Suppressor macrophage treated with lipopolysaccharide for 1 hour (primary cell): ENCODE data around the gene EGFL7.

ENCODE experiments used
- DNase-seq, 3 donors: peaks; one replicate each; pipeline ENCODE4 v3.0.0-alpha.2; 2020 to 2022

The EGFL7 gene

DNA sequence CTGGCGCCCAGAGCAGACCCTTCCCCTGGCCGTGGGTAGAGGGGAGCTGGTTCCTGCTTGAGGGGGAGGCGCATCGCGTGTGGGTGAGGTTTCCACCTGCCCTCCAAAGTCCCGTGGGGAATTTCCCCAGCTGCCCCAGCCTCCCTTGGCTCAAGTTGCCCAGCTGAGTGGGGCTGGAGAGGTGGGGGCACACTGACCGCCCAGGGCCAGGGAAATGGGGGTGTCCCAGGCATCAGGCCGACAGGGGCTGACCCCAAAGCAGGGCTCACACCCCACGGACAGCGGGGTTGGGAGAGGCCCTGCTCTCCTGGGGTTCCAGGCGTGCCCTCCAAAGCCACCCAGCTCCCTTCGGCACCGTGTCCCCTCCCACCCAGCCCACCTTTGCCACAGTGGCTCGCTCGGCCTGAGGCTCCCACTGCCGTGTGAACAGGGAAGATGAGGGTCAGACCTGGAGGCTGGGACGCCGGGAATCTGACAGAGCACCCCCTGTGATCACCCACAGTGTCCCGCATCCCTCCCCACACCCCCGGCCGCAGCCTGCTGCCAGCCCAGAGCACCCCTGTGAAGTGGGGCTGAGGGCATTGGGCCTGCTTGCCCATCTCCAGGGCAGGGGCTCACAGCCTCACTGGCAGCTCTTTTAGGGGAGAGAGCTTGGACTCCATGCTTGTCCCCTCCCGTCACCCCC lies 933 bp upstream of the EGFL7 start:
- DNase-seq = no peak

DNA sequence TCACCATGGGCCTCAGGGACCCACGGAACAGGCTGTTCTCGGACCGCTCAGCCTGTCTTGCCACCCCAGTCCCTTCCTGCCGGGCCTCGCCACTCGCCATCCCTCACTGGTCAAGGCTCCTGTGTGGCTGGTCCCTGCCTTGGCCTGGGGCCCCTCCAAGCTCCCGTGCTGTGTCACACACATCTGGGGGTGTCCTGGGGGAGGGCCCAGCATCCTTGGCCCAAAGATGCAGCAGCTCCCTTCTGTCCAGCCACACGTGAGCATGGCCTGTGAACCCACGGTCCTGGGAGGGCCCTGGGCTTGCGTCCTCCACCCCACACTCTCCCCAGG lies 425 bp upstream of the EGFL7 start:
- no peak for DNase-seq

DNA sequence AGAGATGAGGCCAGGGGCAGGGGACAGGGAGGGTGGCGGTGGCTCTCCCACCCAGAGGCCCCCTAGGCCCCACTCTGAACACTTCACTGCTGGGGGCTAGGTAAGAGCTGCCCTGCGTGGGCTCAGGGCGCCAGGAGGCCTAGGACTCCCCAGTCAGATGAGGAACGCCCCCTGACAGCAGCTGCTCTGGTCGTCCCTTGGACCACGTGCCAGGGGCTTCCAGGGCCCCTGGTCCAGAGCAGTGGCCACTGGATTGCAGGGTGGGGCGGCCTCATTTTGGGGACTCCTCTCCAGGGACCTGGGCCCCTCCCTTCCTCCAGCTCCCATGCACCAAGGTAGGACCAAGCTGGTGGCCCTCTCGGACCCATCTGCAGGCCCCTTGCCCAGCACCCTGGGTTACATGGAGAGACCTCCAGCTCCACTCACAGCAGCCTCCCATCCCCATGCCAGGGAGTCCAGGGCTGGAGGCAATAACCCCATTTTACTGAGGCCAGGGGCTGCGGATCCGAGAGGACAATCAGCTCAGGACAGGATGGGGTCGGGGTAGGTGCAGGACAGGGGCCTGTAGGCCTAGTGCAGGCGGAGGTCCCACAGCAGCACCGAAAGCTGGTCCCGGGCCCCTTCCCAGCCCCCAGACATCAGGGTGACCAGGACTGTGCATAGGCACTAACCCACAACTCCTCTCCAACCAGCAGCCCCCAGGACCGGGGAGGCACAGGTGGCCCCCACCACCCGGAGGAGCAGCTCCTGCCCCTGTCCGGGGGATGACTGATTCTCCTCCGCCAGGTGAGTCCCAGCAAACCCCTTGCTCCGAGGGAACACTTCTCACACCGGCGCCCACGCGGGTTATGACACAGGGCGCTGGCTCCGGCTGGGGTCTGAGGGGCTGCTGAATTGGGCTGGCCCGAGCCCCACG lies 1.5 kb downstream of the EGFL7 start:
- DNase-seq = no peak

DNA sequence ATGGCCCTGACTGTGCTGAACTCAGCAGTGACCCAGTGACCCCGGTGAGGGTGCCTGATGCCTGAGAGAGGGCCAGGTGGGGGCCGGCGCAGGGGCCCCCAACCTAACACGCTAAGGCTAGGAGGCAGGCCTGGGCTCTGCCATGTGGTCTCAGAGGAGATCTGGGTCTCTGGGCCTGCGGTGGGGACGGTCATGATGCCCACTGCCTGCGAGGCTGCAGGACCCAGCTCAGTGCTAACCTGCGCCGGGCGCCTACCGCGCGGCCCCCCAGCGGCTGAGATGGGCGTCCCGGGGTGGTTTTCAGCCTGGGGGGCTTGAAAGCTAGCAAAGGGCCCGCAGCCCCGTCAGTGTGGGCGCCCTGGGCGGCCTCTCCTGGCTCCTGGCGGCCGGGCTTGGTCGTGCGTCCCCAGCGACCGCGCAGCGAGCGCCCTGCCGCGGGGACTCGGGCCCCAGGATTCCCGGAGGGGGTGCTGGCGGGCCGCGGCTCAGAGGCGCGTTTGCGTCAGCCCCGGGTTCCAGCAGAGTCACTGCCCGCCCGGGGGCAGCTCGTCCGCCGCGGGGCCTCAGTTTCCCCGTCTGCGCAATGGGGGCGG lies 2.5 kb downstream of the EGFL7 start:
- peak; percentile 48 to 81 (median 64) for DNase-seq

DNA sequence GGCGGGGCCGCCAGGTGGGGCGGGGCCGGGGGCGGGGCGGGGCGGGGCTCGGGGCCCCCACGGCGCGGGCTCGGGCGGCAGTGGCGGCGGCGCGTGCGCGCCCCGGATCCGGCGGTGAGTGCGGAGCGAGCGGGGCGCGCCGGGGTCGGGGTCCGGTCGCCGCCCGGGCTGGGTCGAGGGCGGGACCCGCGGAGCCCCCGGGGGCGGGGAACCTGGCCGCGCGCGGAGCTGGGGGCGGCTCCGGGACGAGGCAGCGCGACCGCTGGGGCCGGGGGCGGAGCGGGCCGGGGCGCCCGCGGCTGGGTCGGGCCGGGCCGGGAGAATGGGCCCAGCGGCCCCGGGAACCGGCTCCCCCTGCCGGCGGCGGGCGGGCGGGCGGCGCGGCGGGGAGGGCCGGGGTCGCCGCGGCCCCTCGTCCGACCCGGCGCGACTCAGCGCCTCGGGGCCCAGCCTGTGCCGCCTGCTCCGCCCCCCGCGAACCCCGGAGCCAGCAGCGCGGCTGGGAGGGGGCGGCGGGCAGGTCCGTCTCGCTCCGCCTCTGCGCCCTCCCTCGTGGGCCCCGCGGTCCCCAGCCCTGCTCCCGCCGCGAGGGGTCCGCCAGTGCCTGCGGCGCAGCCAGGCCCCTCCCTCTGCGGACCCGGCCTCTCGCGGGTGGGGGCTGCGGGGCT lies 3.1 kb downstream of the EGFL7 start:
- DNase-seq = peak in 2 of 3 donors; percentile 27 to 64

DNA sequence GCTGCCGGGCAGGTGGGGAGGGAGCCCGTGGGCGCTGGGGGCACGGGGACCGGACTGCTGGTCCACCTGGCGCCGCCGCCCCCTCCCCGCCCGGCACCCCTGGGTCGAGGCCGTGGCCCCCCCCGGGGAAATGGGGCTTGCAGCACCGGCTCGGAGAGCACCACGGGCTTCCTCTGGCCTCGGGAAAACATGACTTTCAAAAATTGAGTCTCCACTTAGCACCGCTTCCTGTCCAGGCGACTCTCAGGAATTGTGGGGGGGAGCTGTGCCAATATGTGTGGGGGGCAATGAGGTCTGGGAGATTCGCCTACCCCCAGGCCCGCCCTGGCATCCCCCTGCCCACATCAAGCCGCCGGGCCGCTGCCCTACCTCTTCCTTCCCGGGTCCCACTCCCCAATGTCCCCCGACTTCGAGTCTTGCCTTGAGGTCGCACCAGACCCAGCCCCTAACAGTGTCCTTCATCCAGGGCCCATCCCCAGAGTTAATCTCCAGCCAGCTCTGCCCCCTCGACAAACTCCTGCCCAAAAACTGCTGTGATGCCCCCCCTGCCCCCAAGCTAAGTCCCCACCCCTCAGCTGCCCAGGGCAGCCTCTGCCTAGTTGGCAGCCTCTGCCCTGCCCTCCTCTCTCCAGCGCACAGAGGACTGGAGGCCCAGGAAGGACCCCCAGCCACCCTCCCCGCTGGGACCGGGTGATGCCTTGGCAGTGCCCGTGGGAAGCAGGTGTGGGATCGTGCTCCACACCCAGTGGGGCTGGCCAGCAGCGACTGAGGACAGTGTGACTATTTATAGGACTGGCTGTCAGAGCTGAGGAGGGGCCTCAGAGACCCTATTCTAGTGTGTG lies 3.9 kb downstream of the EGFL7 start:
- no peak for DNase-seq

DNA sequence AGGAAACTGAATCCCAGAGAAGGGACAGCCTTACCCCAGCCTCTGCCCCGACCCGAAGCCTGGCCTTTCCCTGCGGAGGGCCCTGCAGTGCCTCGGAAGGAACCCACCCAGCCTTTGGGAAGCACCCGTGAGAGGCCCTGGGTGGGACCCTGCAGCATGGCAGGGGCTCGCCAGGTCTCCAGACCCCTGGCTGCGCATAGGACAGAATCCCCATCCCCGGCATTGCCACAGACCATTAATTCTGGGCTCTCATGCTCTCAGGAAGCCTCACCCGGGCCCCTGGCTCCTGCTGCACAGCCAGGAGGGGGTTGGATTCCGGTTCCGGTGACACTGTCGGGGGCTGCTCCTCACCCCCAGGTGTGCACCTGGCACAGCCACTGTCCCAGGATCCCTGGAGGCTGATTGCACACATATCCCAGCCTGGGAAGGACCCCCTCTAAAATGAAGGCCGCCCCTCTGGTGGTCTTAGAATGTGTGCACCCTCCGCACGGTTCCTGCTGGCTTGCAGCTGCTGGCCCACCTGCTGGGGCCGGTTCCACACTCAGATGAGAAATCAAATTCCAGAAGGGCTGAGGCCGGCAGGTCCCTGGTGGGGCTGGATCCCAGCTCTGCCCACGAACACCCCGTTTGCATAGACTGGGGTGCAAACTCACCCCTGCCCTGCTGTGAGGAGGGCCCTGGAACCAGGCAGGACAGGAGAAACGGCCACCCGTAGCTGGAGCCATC lies 4.7 kb downstream of the EGFL7 start:
- no peak for DNase-seq

DNA sequence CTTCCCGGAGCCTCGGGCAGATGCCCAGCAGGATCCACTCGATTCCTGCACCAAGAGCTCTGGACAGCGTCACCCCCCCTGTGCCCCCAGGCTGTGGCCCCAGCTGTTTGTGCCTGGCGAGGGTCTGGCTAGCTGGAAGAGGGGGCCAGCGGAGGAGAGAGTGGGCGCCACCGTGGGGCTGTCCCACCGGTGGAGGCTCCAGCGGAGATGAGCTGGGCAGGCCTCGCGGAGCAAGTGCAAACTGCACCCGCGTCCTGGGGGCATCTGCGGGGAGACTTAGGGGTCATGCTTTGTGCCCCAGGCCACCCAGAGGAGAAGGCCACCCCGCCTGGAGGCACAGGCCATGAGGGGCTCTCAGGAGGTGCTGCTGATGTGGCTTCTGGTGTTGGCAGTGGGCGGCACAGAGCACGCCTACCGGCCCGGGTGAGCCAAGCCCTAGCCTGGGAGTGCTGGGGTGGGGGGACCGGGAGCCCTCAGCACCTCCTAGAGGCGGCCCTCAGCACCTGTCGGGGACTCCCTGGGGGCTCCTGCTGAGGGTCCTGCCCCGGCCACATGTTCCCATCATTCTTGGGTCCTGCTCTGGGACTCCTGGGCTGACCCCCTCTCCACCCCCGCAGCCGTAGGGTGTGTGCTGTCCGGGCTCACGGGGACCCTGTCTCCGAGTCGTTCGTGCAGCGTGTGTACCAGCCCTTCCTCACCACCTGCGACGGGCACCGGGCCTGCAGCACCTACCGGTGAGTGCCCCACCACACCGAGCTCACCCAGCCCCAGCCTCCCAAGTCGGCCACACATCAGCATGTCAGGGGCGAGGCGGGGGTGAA lies 5.4 kb downstream of the EGFL7 start:
- DNase-seq = no peak

DNA sequence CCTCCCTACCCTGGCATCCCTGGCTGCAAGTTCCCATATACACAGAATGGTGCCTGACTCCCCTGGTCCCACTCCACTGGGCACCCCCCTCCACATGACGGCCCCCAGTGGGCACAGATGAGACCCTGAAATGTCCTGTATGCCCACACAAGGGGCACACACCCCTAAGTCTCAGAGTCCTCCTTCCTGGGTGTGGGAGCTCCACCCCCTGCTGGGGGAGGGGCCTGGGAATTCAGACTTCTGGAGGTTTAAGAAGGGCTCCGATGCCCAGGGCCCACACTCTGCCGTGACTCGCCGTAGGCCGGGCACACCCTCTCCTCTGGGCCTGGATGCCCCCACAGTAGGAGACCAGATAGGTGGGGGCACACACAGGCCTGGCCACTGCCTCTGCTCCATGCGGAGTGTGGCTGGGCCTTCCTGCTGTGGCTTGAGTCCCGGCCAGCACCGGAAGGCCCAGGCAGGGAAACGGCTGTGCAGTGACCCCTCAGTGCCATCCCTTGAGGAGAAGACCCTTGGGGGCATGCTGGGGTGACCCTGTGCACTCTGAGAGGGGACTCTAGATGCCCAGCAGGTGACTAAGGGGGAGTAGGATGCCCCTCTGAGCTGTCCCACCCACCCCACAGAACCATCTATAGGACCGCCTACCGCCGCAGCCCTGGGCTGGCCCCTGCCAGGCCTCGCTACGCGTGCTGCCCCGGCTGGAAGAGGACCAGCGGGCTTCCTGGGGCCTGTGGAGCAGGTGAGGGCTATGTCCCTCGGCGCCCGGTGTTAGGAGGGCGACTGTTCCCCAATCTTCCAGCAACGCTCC lies 6.5 kb downstream of the EGFL7 start:
- peak in 2 of 3 donors; percentile 37 to 52 for DNase-seq

DNA sequence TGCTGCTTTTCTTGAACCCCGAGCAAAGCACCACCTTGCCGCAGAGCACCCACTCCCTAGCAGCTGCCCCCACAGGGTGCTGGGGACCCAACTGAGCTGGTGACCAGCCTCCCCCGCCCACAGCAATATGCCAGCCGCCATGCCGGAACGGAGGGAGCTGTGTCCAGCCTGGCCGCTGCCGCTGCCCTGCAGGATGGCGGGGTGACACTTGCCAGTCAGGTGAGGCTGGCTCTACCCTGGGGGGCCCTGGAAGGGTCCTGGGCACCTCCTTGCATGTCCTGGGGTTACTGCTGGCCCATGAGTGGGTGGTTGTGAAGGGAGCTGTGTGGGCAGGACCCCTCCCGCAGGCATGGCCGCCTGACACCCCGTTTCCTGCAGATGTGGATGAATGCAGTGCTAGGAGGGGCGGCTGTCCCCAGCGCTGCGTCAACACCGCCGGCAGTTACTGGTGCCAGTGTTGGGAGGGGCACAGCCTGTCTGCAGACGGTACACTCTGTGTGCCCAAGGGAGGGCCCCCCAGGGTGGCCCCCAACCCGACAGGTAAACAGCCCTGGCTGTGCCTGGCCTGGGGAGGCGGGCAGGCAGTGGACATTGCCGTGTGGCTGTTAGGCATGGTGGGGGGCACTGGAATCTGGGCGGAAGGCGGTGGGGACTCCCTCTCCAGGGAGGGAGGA lies 7.2 kb downstream of the EGFL7 start:
- no peak for DNase-seq

DNA sequence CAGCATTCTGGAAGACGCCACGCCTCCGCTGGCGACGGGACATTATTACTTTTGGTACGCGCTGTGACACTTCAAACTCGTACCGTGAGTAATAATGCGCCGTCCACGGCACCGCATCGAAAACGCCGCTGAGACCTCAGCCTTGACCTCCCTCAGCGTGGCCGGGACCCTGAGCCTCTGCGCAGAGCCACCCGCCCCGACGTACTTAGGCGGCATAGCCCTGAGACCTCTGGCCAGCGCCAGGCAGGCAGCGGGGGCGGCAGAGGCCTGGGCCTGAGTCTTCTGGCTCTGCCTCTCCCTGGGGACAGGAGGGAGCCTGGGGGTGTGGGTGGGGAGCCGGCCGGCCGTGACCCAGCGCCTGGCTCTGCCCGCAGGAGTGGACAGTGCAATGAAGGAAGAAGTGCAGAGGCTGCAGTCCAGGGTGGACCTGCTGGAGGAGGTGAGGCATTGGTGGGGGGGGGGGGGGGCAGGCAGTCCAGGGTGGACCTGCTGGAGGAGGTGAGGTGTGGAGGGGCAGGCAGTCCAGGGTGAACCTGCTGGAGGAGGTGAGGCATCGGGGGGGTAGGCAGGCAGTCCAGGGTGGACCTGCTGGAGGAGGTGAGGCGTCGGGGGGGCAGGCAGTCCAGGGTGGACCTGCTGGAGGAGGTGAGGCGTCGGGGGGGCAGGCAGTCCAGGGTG lies 8.0 kb downstream of the EGFL7 start:
- DNase-seq = no peak

DNA sequence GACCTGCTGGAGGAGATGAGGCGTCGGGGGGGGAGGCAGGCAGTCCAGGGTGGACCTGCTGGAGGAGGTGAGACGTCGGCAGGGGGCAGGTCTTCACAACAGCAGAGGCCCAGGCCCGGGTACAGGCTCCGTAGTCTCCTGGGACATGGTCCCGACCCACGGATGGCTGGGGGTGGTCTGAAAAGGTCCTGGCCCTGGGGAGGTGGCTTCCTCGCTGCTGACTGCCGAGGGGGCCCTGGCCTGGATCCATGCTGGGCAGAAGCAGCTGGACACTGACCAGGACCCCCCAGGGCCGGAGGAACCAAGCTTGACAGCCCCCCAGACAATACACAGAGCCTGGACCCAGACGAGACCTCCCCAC lies 8.5 kb downstream of the EGFL7 start:
- DNase-seq = no peak

DNA sequence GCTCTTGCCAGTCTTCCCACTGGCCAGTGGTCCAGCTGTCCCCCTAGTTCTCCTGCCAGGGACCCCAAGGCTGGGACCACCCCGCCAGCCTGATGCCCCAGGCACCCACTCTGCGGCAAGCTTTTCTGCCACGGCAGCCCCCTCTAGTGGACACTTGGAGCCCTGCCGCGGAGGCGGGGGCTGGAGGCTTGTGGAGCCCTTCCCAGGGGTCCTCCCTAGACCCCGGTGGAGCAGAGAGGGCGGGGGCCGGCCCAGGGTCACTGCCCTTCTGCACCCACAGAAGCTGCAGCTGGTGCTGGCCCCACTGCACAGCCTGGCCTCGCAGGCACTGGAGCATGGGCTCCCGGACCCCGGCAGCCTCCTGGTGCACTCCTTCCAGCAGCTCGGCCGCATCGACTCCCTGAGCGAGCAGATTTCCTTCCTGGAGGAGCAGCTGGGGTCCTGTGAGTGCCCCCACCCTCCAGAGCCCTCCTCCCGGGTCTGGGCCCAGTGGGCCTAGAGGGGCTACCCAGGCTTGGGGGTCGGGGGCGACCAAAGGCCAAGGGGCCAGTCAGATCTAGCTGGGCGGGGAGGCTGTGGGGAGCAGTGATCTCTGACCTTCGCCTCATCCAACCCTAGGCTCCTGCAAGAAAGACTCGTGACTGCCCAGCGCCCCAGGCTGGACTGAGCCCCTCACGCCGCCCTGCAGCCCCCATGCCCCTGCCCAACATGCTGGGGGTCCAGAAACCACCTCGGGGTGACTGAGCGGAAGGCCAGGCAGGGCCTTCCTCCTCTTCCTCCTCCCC lies 9.1 kb downstream of the EGFL7 start:
- peak; percentile 48 to 72 (median 56) for DNase-seq

DNA sequence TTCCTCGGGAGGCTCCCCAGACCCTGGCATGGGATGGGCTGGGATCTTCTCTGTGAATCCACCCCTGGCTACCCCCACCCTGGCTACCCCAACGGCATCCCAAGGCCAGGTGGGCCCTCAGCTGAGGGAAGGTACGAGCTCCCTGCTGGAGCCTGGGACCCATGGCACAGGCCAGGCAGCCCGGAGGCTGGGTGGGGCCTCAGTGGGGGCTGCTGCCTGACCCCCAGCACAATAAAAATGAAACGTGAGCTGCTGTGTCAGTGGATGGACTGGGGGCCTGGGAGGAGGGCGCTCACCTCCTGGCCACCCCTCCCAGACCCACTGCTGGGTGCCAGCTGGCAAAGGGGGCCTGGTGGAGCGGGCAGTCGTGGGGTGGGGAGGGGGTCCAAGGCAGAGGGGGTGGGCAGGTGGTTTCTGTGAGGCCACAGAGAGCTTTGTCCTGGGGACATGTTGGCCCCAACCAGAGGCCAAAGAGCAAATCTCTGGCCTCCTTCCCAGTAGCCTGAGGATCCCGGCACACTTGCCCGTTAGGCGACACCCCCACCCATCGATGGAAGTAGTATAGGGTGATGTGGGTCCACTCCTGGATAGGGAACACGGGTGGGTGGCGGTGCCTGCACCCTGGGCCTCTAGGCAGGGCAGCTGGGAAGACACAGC lies 9.8 kb downstream of the EGFL7 start:
- no peak for DNase-seq

DNA sequence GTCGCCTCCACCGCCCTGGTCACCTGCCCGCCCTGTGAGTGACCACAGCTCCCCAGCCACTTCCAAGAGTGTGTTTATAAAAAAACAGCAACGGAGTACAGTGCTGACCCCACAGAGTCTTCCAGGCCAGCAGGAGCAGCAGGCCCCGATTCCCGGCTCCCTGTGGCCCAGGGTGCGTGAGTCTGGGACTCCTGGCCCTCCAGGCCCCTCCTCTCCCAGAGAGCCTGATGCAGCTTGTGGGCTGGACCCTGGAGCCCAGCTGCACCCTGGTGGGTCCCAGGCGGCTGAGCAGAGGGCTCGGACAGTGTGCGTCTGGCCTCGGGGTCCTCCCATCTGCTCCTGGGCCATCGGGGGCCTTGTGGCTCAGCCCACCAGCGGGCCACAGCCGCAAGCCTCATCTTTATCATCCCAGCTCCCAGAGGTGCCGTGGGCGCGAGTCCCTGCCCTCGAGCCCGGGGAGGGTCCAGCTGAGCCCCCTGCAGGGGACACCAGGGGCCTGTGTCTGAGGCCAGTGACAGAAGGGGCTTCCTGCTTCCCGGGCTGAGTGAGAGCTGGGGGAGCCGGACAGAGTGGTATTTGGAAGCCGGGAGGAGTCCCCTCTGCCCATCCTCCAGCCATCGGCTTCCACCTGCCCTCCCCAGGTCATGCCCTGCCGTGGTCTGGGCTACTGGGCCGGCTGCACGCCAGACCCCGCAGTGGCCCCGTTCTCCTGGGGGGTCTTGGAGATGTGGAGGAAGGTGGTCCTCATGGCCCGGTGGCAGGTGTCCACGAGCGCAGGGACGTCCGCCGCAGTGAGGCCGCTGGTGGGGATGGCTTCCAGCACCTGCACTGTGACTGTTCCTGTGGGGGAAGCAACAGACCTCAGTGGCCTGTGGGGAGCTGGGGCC lies 10.6 kb downstream of the EGFL7 start:
- no peak for DNase-seq
